GM18499 (cell line): Measurements from ENCODE around the gene PSMB9.
"Not testable (repeated sequence)": the region's sequence is repeated elsewhere in the genome, so short reads cannot be mapped to it uniquely, and the experiment has no call there.

Source experiments
- ATAC-seq: cut with Tn5 transposase; IDR thresholded peaks from one replicate; pipeline ENCODE4 v1.9.1; 2021; ENCODE audit warnings: moderate number of reproducible peaks; ENCODE audit not compliant: insufficient read depth, unreplicated experiment

PSMB9 gene

GRCh38 chr6:32853541-32854375 lies at the start of gene PSMB9, which contains the start of gene TAP1:
Gene PSMB9, plus strand, starts transcription at chr6:32854192. Its CDS starts 38 bp downstream, at chr6:32854230.
Gene TAP1, minus strand, starts transcription at chr6:32853704. Its CDS starts 68 bp downstream, at chr6:32853636.
- ATAC-seq, result no peak

DNA sequence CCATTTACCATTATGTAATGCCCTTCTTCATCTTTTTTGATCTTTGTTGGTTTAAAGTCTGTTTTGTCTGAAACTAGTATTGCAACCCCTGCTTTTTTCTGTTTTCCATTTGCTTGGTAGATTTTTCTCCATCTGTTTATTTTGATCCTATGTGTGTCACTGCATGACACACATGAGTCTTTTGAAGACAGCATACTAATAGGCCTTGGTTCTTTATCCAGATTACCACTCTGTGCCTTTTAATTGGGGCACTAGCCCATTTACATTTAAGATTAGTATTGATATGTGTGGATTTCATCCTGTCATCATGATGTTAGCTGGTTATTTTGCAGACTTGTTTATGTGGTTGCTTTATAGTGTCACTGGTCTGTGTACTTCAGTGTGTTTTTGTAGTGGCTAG lies 48.6 kb upstream of the PSMB9 start:
- ATAC-seq, result not testable (repeated sequence)

GRCh38 chr6:32807020-32807580 lies 46.9 kb upstream of the PSMB9 start:
- ATAC-seq, result no peak

GRCh38 chr6:32809171-32809570 lies 44.8 kb upstream of the PSMB9 start:
- no peak for ATAC-seq

DNA sequence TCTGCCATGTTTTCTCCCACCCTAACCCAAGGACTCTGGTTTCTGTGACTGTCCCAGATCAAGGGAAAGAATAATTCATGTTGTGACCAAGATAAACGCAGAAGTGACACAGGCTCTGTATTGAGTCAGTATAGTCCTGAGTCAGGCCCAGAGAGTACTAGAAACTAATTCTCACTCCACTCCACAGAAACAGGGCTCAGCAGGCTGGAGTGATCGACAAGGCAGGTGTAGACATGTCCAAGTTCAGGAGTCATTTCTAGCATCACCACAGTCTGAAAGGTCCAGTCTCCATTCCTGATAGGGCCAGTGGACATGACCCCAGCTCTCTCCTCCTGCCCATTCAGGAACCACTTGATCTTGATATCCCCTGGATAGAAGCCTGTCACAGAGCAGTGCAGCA lies 39.8 kb upstream of the PSMB9 start:
- ATAC-seq, result no peak

GRCh38 chr6:32815115-32815514 lies 38.9 kb upstream of the PSMB9 start:
- no peak for ATAC-seq

GRCh38 chr6:32815996-32816395 lies 38.0 kb upstream of the PSMB9 start:
- no peak for ATAC-seq

- ATAC-seq, result no peak
These were observed 37.2 kb upstream of the PSMB9 start, which contains the start of gene HLA-DOB for GRCh38 chr6:32816746-32817204. Gene HLA-DOB, minus strand, starts transcription at chr6:32817002. Its CDS starts 51 bp downstream, at chr6:32816951.

DNA sequence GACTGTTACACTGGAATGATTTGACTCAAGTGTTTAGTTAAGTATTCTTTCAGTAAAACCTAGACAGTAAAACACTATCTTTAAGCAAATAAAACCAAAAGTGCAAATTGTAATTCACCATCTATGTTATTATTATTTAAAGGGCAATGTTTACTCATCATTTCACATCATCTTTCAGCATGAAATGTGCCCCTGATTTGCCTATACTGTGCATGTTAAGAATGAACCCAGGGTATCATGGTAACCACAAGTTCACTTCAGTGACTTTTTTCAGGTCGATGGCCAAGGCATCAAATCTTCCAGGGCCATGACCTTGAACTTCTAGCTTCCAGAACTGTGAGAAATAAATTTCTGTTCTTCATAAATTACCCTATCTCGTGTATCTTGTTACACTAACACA lies 35.1 kb upstream of the PSMB9 start:
- ATAC-seq, result no peak

GRCh38 chr6:32819729-32820128 lies 34.3 kb upstream of the PSMB9 start:
- ATAC-seq, result no peak

DNA sequence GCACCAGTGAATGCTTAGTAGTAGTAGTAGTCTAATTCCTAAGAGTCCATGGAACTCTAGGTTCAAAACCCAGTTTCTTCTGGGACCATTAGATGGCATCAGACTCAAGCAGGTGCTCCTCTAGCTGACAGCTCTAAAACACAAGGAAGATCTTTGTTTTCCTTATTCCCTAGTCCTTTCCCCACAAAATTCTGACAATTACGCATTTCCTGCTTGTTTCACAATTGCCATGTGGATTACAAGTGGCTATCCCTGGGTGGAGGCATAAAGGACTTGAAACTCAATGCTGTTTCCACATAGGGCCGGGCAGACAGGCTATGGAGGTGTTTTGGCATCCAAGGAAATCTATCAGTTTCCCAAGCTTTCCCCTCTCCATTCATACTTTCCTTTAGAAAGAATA lies 28.0 kb upstream of the PSMB9 start:
- no peak for ATAC-seq

DNA sequence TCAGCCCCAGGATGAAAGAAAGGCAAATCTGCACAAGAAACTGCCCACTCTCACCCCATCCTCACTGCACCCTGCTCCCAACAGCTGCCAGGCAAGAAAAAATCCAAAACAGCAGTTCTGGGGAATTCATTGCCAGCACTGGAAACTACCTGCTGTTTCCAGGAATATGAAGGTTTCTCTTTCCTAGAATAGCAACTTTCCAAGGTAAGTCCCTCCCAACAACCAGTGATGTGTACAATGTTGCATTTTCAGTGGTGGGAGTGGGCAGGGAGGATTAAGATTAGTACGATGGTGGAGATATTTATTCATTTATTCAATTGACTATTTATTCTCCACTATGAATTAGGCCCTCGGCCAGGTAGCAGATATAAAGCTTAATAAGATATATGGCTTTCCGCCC lies 27.0 kb upstream of the PSMB9 start:
- no peak for ATAC-seq

GRCh38 chr6:32829495-32829894 lies 24.5 kb upstream of the PSMB9 start:
- ATAC-seq, result no peak

DNA sequence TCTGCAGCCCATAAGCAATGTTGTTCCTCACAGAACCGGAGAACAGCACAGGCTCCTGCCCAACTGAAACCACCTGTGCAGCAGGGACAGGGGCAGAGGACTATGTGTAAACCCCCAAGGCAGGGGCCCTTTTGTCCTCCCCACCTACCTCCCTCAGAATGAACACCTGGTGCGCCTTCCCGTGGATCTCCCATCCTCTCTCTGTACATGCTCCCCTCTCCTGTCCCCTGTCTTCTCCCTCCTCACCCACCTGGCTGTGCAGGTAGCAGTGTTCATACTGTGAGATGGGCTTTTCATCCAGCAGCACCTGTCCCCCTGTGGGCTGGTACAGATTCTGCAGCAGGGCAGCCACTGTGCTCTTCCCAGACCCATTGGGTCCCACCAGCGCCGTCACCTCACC lies 24.0 kb upstream of the PSMB9 start:
- no peak for ATAC-seq

GRCh38 chr6:32830936-32831335 lies 23.1 kb upstream of the PSMB9 start:
- no peak for ATAC-seq

- no peak for ATAC-seq
These were observed 21.5 kb upstream of the PSMB9 start for GRCh38 chr6:32832535-32832934.

DNA sequence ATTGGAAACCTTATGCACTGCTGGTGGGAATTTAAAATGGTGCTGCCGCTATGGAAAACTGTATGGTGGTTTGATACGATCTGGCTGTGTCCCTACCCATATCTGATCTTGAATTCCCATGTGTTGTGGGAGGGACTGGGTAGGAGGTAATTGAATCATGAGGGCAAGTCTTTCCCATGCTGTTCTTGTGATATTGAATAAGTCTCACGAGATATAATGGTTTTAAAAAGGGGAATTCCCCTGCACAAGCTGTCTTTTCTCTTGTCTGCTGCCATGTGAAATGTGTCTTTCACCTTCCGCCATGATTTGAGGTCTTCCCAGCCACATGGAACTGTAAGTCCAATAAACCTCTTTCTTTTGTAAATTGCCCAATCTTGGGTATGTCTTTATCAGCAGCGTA lies 20.3 kb upstream of the PSMB9 start:
- no peak for ATAC-seq

GRCh38 chr6:32835167-32835893 lies 18.7 kb upstream of the PSMB9 start:
- ATAC-seq, result no peak

GRCh38 chr6:32836873-32837272 lies 17.1 kb upstream of the PSMB9 start:
- no peak for ATAC-seq

DNA sequence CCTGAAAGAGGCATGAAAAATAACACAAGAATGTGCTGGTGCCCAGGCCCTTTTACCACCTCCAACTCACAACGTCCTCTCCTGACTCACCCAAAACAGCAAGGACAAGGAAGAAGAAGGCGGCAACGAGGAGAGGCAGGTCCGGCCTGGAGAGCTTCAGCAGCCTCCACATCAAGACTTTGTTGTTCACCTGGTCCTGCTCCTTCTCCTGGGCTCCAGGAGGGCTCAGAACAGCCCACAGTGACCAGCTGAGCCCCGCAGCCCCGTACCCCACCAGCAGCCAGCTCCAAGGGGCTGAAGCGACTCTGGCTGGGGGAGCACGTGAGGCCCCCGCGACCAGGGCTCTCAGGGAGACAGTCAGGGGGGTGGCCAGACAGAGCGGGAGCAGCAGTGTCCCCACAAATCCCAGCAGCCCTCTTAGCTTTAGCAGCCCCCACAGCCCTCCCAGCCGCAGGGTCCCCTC lies 16.3 kb upstream of the PSMB9 start:
- ATAC-seq, result no peak
